PFSK-1 (cell line): ENCODE measurements around the gene CASK.

Experiments
- FOXP2 ChIP-seq: optimal IDR thresholded peaks from 2 replicates; pipeline ENCODE3; 2011; ENCODE audit warnings: borderline replicate concordance, control low read depth, inconsistent platforms; ENCODE audit not compliant: insufficient read depth; ENCODE audit errors: extremely low read length, extremely low read depth
- POLR2AphosphoS5 ChIP-seq: IDR thresholded peaks from 2 replicates; pipeline ENCODE4 v1.6.1; 2012; ENCODE audit warnings: low read depth, mild to moderate bottlenecking, control low read depth, low read length, moderate library complexity
- SIN3A ChIP-seq: IDR thresholded peaks from 2 replicates; pipeline ENCODE4 v1.6.1; 2012; ENCODE audit warnings: mild to moderate bottlenecking, low read length, moderate library complexity, borderline replicate concordance; ENCODE audit not compliant: insufficient read depth
- TAF1 ChIP-seq: IDR thresholded peaks from 2 replicates; pipeline ENCODE4 v1.6.1; 2012; ENCODE audit warnings: low read length, control low read depth, borderline replicate concordance; ENCODE audit not compliant: insufficient read depth
- TF ChIP-seq, protein P1 (sequence below), 2 experiments: IDR thresholded peaks; 2 replicates each; pipeline versions ENCODE4 v1.6.1 to v1.8.0; 2011 to 2012; ENCODE audit warnings: low read depth in 2 of 2, low read length in 2 of 2, control low read depth in 1 of 2, inconsistent platforms in 1 of 2, mild to moderate bottlenecking in 1 of 2, moderate library complexity in 1 of 2; ENCODE audit not compliant: insufficient read depth in 1 of 2

Gene CASK

GRCh38 chrX:41705042-41705441 is 218.3 kb downstream of the CASK start:
- TF ChIP-seq TAF1 (no peak), SIN3A (no peak), POLR2AphosphoS5 (no peak), FOXP2 (no peak)
- TF ChIP-seq, protein P1, sequence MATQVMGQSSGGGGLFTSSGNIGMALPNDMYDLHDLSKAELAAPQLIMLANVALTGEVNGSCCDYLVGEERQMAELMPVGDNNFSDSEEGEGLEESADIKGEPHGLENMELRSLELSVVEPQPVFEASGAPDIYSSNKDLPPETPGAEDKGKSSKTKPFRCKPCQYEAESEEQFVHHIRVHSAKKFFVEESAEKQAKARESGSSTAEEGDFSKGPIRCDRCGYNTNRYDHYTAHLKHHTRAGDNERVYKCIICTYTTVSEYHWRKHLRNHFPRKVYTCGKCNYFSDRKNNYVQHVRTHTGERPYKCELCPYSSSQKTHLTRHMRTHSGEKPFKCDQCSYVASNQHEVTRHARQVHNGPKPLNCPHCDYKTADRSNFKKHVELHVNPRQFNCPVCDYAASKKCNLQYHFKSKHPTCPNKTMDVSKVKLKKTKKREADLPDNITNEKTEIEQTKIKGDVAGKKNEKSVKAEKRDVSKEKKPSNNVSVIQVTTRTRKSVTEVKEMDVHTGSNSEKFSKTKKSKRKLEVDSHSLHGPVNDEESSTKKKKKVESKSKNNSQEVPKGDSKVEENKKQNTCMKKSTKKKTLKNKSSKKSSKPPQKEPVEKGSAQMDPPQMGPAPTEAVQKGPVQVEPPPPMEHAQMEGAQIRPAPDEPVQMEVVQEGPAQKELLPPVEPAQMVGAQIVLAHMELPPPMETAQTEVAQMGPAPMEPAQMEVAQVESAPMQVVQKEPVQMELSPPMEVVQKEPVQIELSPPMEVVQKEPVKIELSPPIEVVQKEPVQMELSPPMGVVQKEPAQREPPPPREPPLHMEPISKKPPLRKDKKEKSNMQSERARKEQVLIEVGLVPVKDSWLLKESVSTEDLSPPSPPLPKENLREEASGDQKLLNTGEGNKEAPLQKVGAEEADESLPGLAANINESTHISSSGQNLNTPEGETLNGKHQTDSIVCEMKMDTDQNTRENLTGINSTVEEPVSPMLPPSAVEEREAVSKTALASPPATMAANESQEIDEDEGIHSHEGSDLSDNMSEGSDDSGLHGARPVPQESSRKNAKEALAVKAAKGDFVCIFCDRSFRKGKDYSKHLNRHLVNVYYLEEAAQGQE (IDR thresholded peaks at IDR 0.05; ENCODE audit: insufficient read depth in 1 of 2, low read depth in 2 of 2, low read length in 2 of 2) = no peak

GRCh38 chrX:41703574-41704029 is 219.8 kb downstream of the CASK start:
- TF ChIP-seq TAF1 (no peak), POLR2AphosphoS5 (no peak), SIN3A (no peak), FOXP2 (no peak)
- TF ChIP-seq, protein P1 (IDR thresholded peaks at IDR 0.05; ENCODE audit: insufficient read depth in 1 of 2, low read depth in 2 of 2, low read length in 2 of 2) = no peak

GRCh38 chrX:41695426-41695825 is 227.9 kb downstream of the CASK start:
- TF ChIP-seq, protein P1 (IDR thresholded peaks at IDR 0.05; ENCODE audit: insufficient read depth in 1 of 2, low read depth in 2 of 2, low read length in 2 of 2) = no peak
- TF ChIP-seq POLR2AphosphoS5 = no peak
- no peak for TF ChIP-seq TAF1
- TF ChIP-seq FOXP2 = no peak
- no peak for TF ChIP-seq SIN3A

DNA sequence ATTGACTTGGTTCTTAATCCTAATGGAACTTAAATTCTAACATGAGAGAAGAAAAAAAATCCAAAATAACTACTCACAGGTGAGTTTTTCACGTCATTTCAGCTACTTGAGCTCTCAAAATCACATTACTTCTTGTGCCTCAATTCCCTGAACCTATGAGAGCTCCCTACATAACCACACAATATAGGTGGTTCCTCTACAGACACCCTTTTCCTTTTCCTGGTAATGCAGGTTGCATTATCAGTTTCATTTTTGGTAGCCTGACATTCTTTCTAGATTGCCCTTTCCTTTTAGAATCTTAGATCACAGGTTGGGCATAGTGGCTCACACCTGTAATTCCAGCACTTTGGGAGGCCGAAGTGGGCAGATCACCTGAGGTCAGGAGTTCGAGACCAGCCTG is 230.3 kb downstream of the CASK start:
- TF ChIP-seq FOXP2 (no peak), TAF1 (no peak), POLR2AphosphoS5 (no peak), SIN3A (no peak)
- TF ChIP-seq, protein P1 (IDR thresholded peaks at IDR 0.05; ENCODE audit: insufficient read depth in 1 of 2, low read depth in 2 of 2, low read length in 2 of 2) = no peak

DNA sequence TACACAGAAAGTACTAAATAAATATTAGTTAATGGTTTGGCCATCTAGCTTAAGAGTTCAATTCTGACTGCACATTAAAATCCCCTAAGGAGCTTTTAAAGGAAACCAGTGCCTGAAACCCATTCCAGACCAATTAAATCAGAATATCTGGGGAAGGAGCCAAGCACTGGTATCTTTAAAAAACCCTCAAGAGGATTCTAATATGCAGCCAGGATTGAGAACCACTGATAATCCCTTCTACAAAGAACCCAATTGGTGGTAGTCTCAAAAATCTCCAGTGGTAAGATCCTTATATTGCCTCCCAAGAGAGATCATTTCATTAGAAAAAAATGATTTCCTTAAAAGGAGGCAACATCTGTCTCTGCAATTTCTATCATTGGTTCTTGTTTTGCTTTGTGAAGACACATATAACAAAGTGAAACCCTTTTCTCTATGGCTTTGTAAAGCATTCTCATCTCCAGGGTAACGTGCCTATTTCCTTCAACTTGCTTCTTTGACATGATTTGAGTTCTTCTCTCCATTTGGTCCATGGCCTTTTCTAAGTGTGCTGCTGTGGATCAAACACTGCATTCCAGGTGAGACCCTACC is 231.1 kb downstream of the CASK start:
- TF ChIP-seq POLR2AphosphoS5 (no peak), FOXP2 (no peak), TAF1 (no peak), SIN3A (no peak)
- TF ChIP-seq, protein P1 (IDR thresholded peaks at IDR 0.05; ENCODE audit: insufficient read depth in 1 of 2, low read depth in 2 of 2, low read length in 2 of 2) = no peak
